ENCODE results near the gene DCLRE1A. TPM values are rescaled to one million over a fixed set of nuclear protein-coding genes. Genes with fewer than 3 reads are reported as not detected.

The DCLRE1A gene
- total and polyA plus RNA-seq, 7 donors: 3.0 to 7.5 (median 4.8) TPM

GRCh38 chr10:113882240-113882639 lies 28.4 kb upstream of the DCLRE1A start:
- TF ChIP-seq POLR2AphosphoS5 (IDR thresholded peaks at IDR 0.05) (no peak), CTCF (IDR thresholded peaks at IDR 0.05) (no peak), POLR2A (IDR thresholded peaks at IDR 0.05) (no peak), EP300 (IDR thresholded peaks at IDR 0.05) (no peak)
- H3K36me3 ChIP-seq: peaks cover 0 to 65% (median 0%) of the 10 kb centered on the region in 4 donors
- H3K9me3 ChIP-seq: no peaks in the 10 kb centered on the region
- 68 to 90% methylated on average over 2 of the region's 2 CpGs for WGBS, 2 donors
- no peaks in the 10 kb centered on the region for H3K4me1 ChIP-seq
- intact Hi-C loops (cut with DNase I): no loop called here
- H3K4me3 ChIP-seq: no peak overlapping the region
- no peak overlapping the region for H3K27ac ChIP-seq
- no peak for DNase-seq
- H3K27me3 ChIP-seq: no peaks in the 10 kb centered on the region

- Histone ChIP-seq H3K4me3 (no peak overlapping the region), H3K4me1 (no peaks in the 10 kb centered on the region), H3K9me3 (no peaks in the 10 kb centered on the region), H3K27me3 (no peaks in the 10 kb centered on the region), H3K36me3 (peaks cover 0 to 55% (median 0%) of the 10 kb centered on the region in 4 donors), H3K27ac (no peak overlapping the region)
- intact Hi-C loops (cut with DNase I): no loop called here
- TF ChIP-seq CTCF (IDR thresholded peaks at IDR 0.05) (no peak), POLR2A (IDR thresholded peaks at IDR 0.05) (no peak), EP300 (IDR thresholded peaks at IDR 0.05) (no peak), POLR2AphosphoS5 (IDR thresholded peaks at IDR 0.05) (no peak)
- DNase-seq: no peak
- 39 to 84% methylated on average over 1 of the region's 1 CpG for WGBS, 2 donors
These were observed 26.4 kb upstream of the DCLRE1A start for GRCh38 chr10:113880236-113880635.

GRCh38 chr10:113879691-113880090 lies 25.8 kb upstream of the DCLRE1A start:
- Histone ChIP-seq H3K27me3 (no peaks in the 10 kb centered on the region), H3K4me1 (no peaks in the 10 kb centered on the region), H3K4me3 (no peak overlapping the region), H3K9me3 (no peaks in the 10 kb centered on the region), H3K27ac (no peak overlapping the region), H3K36me3 (peaks cover 0 to 49% (median 0%) of the 10 kb centered on the region in 4 donors)
- DNase-seq: no peak
- 72 to 95% methylated on average over 2 of the region's 2 CpGs for WGBS, 2 donors
- TF ChIP-seq POLR2AphosphoS5 (IDR thresholded peaks at IDR 0.05) (no peak), CTCF (IDR thresholded peaks at IDR 0.05) (no peak), EP300 (IDR thresholded peaks at IDR 0.05) (no peak), POLR2A (IDR thresholded peaks at IDR 0.05) (no peak)
- intact Hi-C loops (cut with DNase I): no loop called here

GRCh38 chr10:113876461-113876860 lies 22.6 kb upstream of the DCLRE1A start:
- Histone ChIP-seq H3K4me3 (no peak overlapping the region), H3K36me3 (peaks cover 0 to 38% (median 0%) of the 10 kb centered on the region in 4 donors), H3K9me3 (no peaks in the 10 kb centered on the region), H3K4me1 (no peaks in the 10 kb centered on the region), H3K27me3 (no peaks in the 10 kb centered on the region), H3K27ac (no peak overlapping the region)
- intact Hi-C loops (cut with DNase I): no loop called here
- DNase-seq: no peak
- 86 to 90% methylated on average over 3 of the region's 3 CpGs for WGBS, 2 donors
- TF ChIP-seq CTCF (IDR thresholded peaks at IDR 0.05) (no peak), POLR2A (IDR thresholded peaks at IDR 0.05) (no peak), EP300 (IDR thresholded peaks at IDR 0.05) (no peak), POLR2AphosphoS5 (IDR thresholded peaks at IDR 0.05) (no peak)

GRCh38 chr10:113875212-113875611 lies 21.3 kb upstream of the DCLRE1A start:
- 96% methylated on average over 1 of the region's 1 CpG for whole genome bisulfite sequencing, 2 donors
- no peak overlapping the region for H3K4me3 ChIP-seq
- no peak for DNase-seq
- H3K9me3 ChIP-seq: no peaks in the 10 kb centered on the region
- intact Hi-C loops (cut with DNase I): no loop called here
- TF ChIP-seq POLR2AphosphoS5 (IDR thresholded peaks at IDR 0.05) (no peak), CTCF (IDR thresholded peaks at IDR 0.05) (no peak), POLR2A (IDR thresholded peaks at IDR 0.05) (no peak), EP300 (IDR thresholded peaks at IDR 0.05) (no peak)
- no peaks in the 10 kb centered on the region for H3K27me3 ChIP-seq
- H3K4me1 ChIP-seq: no peaks in the 10 kb centered on the region
- H3K36me3 ChIP-seq: peaks cover 0 to 25% (median 0%) of the 10 kb centered on the region in 4 donors
- no peak overlapping the region for H3K27ac ChIP-seq

Measured in sigmoid colon (tissue), 7 donors.